K562 (cell line): ENCODE measurements around the gene RPP38. TPM values are rescaled to one million over a fixed set of nuclear protein-coding genes. Genes with fewer than 3 reads are reported as not detected.

Source experiments
- BDP1 ChIP-seq: IDR thresholded peaks from 3 replicates; pipeline ENCODE4 v1.6.1; 2011; ENCODE audit not compliant: insufficient read length, insufficient read depth
- CREBBP ChIP-seq: IDR thresholded peaks from one replicate; pipeline ENCODE4 v1.6.1; 2012; ENCODE audit warnings: low read depth, mild to moderate bottlenecking, control low read depth, inconsistent platforms, low read length
- CTBP1 ChIP-seq: fragments of 450-650 bp; IDR thresholded peaks from 2 replicates; pipeline ENCODE4 v1.6.1; 2016; ENCODE audit warnings: borderline replicate concordance
- E4F1 ChIP-seq: fragments of 250-450 bp; sonication (Bioruptor Pico); IDR thresholded peaks from 2 replicates; pipeline ENCODE4 v1.5.0; 2021; ENCODE audit warnings: mild to moderate bottlenecking, borderline replicate concordance
- EGR1 ChIP-seq: fragments of 450-650 bp; conservative IDR thresholded peaks from 2 replicates; pipeline ENCODE4 v1.6.1; 2017; ENCODE audit warnings: mild to moderate bottlenecking
- HDAC1 ChIP-seq, 2 experiments: fragments of 450-650 bp; IDR thresholded peaks; 2 replicates each; pipeline ENCODE4 v1.6.1; 2016 to 2017; ENCODE audit warnings: inconsistent platforms in 1 of 2, mild to moderate bottlenecking in 1 of 2, moderate library complexity in 1 of 2
- MEF2A ChIP-seq: IDR thresholded peaks from 2 replicates; pipeline ENCODE4 v1.6.1; 2011; ENCODE audit warnings: low read depth, mild to moderate bottlenecking, low read length, moderate library complexity; ENCODE audit not compliant: control insufficient read depth
- MNT ChIP-seq, 2 experiments: fragments of 450-650 bp; conservative IDR thresholded peaks; 2 replicates each; pipeline ENCODE4 v1.6.1; 2017; ENCODE audit warnings: mild to moderate bottlenecking in 2 of 2, moderate library complexity in 2 of 2
- NRF1 ChIP-seq, 2 experiments: fragments of 450-650 bp; IDR thresholded peaks in 1 of 2; conservative IDR thresholded peaks in 1 of 2; 2 replicates each; pipeline ENCODE4 v1.6.1; 2014; ENCODE audit warnings: mild to moderate bottlenecking in 2 of 2
- PCBP2 ChIP-seq: fragments of 200-400 bp; formaldehyde crosslinking; IDR thresholded peaks from 2 replicates; pipeline ENCODE4 v1.6.1; 2018; ENCODE audit warnings: low read length, low read depth, mild to moderate bottlenecking, moderate library complexity; ENCODE audit not compliant: poor library complexity, severe bottlenecking
- PRPF4 ChIP-seq: fragments of 200-400 bp; formaldehyde crosslinking; IDR thresholded peaks from one replicate; pipeline ENCODE4 v1.6.1; 2017; ENCODE audit warnings: low read length, low read depth, mild to moderate bottlenecking; ENCODE audit not compliant: insufficient read depth, poor library complexity, severe bottlenecking
- RBBP5 ChIP-seq: fragments of 200-600 bp; sonication (generic); IDR thresholded peaks from 2 replicates; pipeline ENCODE4 v1.6.1; 2012; ENCODE audit warnings: borderline replicate concordance, mild to moderate bottlenecking, low read length, control low read depth, inconsistent platforms; ENCODE audit not compliant: insufficient read depth, poor library complexity, severe bottlenecking
- ZBTB17 ChIP-seq: fragments of 450-650 bp; formaldehyde crosslinking; IDR thresholded peaks from 2 replicates; pipeline ENCODE4 v1.4.0; 2020; ENCODE audit warnings: mild to moderate bottlenecking
- ZEB2 ChIP-seq: fragments of 450-650 bp; IDR thresholded peaks from 2 replicates; pipeline ENCODE4 v1.6.1; 2016
- ZNF134 ChIP-seq: fragments of 250-450 bp; sonication (Bioruptor Pico); conservative IDR thresholded peaks from 2 replicates; pipeline ENCODE4 v1.4.0; 2020
- ZSCAN29 ChIP-seq: fragments of 450-650 bp; IDR thresholded peaks from 2 replicates; pipeline ENCODE4 v1.6.1; 2017
- polyA plus RNA-seq, 8 experiments: library from polyadenylated mRNA; depleted of rRNA in 4 of 8; stranded (reverse) in 5 of 8; unstranded in 3 of 8; fragments of >200 nt; fragmentation: Nextera tagmentation in 2 of 8; fragmentation: Illumina TruSeq in 1 of 8; extraction: Ambion mirVana in 2 of 8; extraction: Trizol in 1 of 8; gene quantifications; 2 replicates each; pipeline versions ENCODE4 v1.2.1 to v1.2.3, GENCODE V29; 2011 to 2014; ENCODE audit warnings: inconsistent platforms in 1 of 8, missing spikeins in 1 of 8
- total RNA-seq, 7 experiments: library from RNA; depleted of rRNA in 6 of 7; stranded (reverse); fragments of >200 nt in 6 of 7; fragmentation: Illumina TruSeq in 2 of 7; extraction: Trizol in 2 of 7; gene quantifications; 2 replicates each; pipeline versions ENCODE4 v1.2.1 to v1.2.3, GENCODE V29; 2011 to 2021; ENCODE audit warnings: low replicate concordance in 1 of 7
- TF ChIP-seq, protein P1 (sequence below): sonication (generic); formaldehyde crosslinking; IDR thresholded peaks from 2 replicates; pipeline ENCODE4 v1.8.0; 2022; ENCODE audit warnings: missing genetic modification reagents, mild to moderate bottlenecking, moderate library complexity, borderline replicate concordance
- TF ChIP-seq, protein P2 (sequence below), 2 experiments: IDR thresholded peaks; 2 replicates each; pipeline ENCODE4 v1.6.1; 2011; ENCODE audit warnings: borderline replicate concordance in 1 of 2, control low read depth in 1 of 2, low read depth in 1 of 2, low read length in 1 of 2, mild to moderate bottlenecking in 1 of 2, mixed read lengths in 1 of 2, moderate library complexity in 1 of 2; ENCODE audit not compliant: insufficient read depth in 1 of 2, insufficient read length in 1 of 2, poor library complexity in 1 of 2, severe bottlenecking in 1 of 2; ENCODE audit errors: extremely low read depth in 1 of 2
- TF ChIP-seq, protein P3 (sequence below): fragments of 200-800 bp; sonication (Bioruptor generic); IDR thresholded peaks from 2 replicates; pipeline ENCODE4 v1.6.1; 2017; ENCODE audit warnings: missing genetic modification characterization, missing compliant biosample characterization

Gene RPP38
- total and polyA plus RNA-seq, 9 of the 15 experiments (the other 6 are each of a cell fraction or from before 2014, with no cell fraction given), result 26.3 to 58.6 (median 33.8) TPM

GRCh38 chr10:15088428-15089261 is 8.5 kb upstream of the RPP38 start, which contains the start of gene ACBD7 (continued):
- TF ChIP-seq ZBTB17 (CRISPR knock-in tag) (no peak), RBBP5 (peak; percentile 42), MEF2A (no peak), E4F1 (CRISPR knock-in tag) (no peak), MNT (conservative IDR thresholded peaks at IDR 0.05) (peak; percentile 27 to 69; a peak in 3 of 4 replicates), NRF1 (conservative IDR thresholded peaks at IDR 0.05 in 1 of 2, IDR thresholded peaks at IDR 0.05 in 1 of 2) (peak in 1 of 2 experiments; percentile 25; a peak in 1 of 4 replicates), EGR1 (peak; percentile 88), CREBBP (no peak), HDAC1 (IDR thresholded peaks at IDR 0.05) (peak in 1 of 2 experiments; percentile 77; a peak in 2 of 4 replicates), ZNF134 (CRISPR knock-in tag) (no peak), CTBP1 (peak; percentile 68; the same call in 1 of the 2 replicates), BDP1 (no peak), PRPF4 (no peak), PCBP2 (no peak), ZSCAN29 (no peak), ZEB2 (no peak)
- TF ChIP-seq, protein P1, sequence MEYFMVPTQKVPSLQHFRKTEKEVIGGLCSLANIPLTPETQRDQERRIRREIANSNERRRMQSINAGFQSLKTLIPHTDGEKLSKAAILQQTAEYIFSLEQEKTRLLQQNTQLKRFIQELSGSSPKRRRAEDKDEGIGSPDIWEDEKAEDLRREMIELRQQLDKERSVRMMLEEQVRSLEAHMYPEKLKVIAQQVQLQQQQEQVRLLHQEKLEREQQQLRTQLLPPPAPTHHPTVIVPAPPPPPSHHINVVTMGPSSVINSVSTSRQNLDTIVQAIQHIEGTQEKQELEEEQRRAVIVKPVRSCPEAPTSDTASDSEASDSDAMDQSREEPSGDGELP (CRISPR knock-in tag), result peak; percentile 65; the same call in 1 of the 2 replicates
- TF ChIP-seq, protein P2, sequence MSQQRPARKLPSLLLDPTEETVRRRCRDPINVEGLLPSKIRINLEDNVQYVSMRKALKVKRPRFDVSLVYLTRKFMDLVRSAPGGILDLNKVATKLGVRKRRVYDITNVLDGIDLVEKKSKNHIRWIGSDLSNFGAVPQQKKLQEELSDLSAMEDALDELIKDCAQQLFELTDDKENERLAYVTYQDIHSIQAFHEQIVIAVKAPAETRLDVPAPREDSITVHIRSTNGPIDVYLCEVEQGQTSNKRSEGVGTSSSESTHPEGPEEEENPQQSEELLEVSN (IDR thresholded peaks at IDR 0.05; ENCODE audit: borderline replicate concordance in 1 of 2, extremely low read depth in 1 of 2, insufficient read depth in 1 of 2, insufficient read length in 1 of 2, low read depth in 1 of 2, low read length in 1 of 2, poor library complexity in 1 of 2, severe bottlenecking in 1 of 2), result peak; percentile 84 to 96
- TF ChIP-seq, protein P3, sequence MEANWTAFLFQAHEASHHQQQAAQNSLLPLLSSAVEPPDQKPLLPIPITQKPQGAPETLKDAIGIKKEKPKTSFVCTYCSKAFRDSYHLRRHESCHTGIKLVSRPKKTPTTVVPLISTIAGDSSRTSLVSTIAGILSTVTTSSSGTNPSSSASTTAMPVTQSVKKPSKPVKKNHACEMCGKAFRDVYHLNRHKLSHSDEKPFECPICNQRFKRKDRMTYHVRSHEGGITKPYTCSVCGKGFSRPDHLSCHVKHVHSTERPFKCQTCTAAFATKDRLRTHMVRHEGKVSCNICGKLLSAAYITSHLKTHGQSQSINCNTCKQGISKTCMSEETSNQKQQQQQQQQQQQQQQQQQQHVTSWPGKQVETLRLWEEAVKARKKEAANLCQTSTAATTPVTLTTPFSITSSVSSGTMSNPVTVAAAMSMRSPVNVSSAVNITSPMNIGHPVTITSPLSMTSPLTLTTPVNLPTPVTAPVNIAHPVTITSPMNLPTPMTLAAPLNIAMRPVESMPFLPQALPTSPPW (CRISPR knock-in tag), result peak; percentile 69
